Stimulated activated CD8-positive, alpha-beta memory T cell treated with anti-CD3 and anti-CD28 coated beads, Interleukin-7, amount 100 ng/mL, for 1 hour (primary cell): ENCODE measurements around the gene SEMA3A.

ENCODE experiments used
- DNase-seq, 2 donors: peaks; one replicate each; pipeline ENCODE4 v3.0.0-alpha.2; 2020; ENCODE audit warnings: low read depth in 2 of 2

Gene SEMA3A

DNA sequence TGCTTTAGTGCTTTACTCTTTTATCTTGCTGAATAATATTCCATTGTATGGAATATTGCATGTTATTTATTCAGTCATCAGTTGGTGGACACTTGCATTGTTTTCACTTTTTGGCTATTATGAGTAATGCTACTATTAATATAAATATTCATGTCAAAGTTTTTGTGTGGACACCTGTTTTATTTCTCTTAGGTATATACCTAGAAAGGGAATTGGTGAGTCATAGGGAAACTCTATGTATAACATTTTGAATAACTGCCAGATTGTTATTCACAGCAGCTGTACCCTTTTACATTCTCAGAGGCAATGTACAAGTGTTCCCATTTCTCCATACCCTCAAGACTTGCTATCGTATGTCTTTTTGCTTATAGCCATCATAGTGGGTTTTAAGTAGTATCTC lies 268.7 kb downstream of the SEMA3A start:
- DNase-seq, result no peak

DNA sequence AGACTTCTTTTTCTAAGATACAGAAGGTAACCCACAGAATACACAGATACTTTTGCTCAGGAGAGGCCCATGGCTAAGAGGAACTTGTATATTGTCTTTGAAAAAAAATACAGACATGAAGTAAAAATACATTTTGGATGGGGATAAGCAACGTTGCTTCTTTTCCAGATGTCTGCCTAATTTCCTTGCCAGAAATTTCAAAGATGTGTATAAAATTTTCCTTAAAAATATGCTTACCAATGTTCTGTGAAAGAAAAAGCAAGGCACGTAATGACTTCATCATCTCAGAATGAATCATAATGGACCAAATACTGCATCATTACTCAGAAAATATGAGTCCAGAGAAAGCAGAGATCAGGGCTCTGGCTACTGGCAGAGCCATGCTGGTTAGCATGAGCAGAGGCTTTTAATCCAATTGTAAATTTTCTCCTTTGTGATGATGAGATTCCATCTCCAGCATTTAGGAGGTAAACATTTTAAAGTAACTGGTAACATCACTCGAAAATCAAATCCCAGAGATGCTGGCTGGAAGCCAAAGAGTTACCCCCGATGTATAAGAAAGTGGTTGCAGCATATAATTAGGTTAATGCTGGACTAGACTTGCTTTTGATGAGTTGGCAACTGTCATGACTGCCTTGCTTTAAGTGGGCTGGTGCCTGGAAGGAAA lies 272.5 kb downstream of the SEMA3A start:
- DNase-seq, result no peak

DNA sequence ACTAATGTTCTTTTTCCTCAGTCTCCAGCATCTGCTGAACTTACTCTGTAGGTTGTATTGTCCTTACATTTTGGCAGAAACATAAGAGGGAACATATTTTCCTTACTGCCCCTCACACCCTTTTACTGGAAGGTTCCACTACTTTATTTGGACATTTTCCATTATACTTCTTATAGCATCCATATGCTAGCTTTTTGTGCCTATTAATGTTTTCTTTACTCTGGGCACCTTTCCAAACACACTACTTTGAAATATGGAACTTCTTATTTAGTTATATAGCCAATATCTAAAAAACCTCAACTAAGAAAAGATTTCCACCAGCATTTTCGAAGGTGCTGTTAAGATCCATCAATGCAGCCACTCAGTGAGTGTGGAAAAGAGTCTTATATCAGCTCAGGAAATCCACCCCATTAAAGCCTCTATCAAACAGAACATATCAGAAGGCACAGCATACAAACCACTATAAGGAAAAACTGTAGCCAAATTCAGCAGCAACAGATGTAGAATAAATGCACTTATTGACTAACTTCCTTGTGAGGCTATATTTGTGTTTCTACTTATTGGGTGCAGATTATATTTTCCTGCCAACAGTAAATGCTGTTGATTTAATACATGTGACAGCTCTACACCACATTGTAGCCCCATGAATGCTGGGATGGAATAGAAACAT lies 273.2 kb downstream of the SEMA3A start:
- no peak for DNase-seq

DNA sequence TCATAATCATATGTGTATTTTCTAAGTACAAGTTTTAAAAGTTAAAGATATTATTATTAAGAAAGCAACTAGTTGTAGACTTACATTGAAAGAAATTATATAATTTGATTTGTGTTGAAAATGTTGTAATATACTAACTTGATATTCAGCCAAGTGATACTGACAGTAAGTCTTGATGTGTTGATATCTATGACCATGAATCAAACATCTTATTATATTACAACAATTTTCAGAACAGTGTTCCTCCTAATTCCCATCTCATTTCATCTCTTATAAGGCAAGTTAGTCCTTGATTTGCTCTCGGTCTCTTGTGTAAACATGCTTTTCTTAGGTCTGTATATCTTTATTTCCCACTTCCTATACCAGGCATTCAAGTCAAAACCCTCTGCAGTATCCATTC lies 276.4 kb downstream of the SEMA3A start:
- no peak for DNase-seq

DNA sequence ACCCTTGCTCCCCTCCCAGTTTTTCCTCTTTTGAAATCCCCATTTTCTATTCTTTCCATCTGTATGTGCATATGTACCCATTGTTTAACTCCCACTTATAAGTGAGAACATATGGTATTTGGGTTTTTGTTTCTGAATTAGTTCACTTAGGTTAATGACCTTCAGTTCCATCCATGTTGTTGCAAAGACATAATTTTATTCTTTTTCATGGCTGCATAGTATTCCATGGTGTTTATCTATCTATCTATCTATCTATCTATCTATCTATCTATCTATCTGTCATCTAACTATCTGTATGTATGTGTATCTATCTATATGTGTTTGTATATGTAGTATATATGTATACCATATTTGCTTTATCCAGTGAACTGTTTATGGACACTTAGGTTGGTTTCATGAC lies 281.4 kb downstream of the SEMA3A start:
- no peak for DNase-seq

DNA sequence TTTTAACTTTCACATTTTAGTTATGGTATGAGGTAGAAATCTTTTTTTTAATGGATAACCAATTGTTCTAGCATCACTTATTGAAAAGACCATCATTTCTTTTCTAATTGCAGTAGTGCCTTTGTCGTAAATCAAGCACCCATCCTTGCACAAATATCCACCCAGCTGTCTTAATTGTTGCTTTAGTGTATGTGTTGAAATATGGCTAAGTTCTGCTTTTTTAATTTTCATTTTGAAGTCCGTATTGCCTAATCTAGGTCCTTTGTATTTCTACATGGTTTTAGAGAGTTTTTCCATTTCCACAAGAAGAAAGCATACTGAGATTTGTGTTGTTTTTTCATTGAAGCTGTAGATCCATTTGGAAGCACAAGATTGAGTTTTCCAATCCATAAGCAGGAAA lies 286.1 kb downstream of the SEMA3A start:
- no peak for DNase-seq
